Cardiac fibroblast (primary cell): ENCODE results near the gene IL1RAP.
A peak's percentile ranks its signal among the peaks of the same experiment; 100 is the strongest.

Source experiments
- DNase-seq, 2 donors: peaks; one replicate each; pipeline versions ENCODE4 v3.0.0 to v3.0.0-alpha.2; 2010; ENCODE audit warnings: low read depth in 2 of 2
- H3K4me3 ChIP-seq, 2 donors: replicated peaks in 1 of 2; 1 replicate in 1 of 2; 2 replicates in 1 of 2; pipeline ENCODE4 v1.5.1; 2011; ENCODE audit warnings: low read depth in 2 of 2, low read length in 2 of 2, mild to moderate bottlenecking in 2 of 2, moderate library complexity in 1 of 2
- CTCF ChIP-seq: IDR thresholded peaks from one replicate; pipeline ENCODE4 v1.5.1; 2011; ENCODE audit warnings: low read depth, mild to moderate bottlenecking, low read length, inconsistent platforms

Gene IL1RAP

GRCh38 chr3:190697901-190698300, 184.0 kb downstream of the IL1RAP start:
- DNase-seq: peak; percentile 76 to 91
- TF ChIP-seq CTCF: no peak
- peak overlapping the region in 1 of 2 donors; percentile 8 for H3K4me3 ChIP-seq

GRCh38 chr3:190699776-190700175, 185.9 kb downstream of the IL1RAP start:
- TF ChIP-seq CTCF: no peak
- no peak overlapping the region for H3K4me3 ChIP-seq
- no peak for DNase-seq

GRCh38 chr3:190701096-190701532, 187.2 kb downstream of the IL1RAP start:
- H3K4me3 ChIP-seq: no peak overlapping the region
- DNase-seq: peak; percentile 70 to 85
- TF ChIP-seq CTCF: peak; percentile 73

- H3K4me3 ChIP-seq: no peak overlapping the region
- no peak for DNase-seq
- TF ChIP-seq CTCF: no peak
Measured at GRCh38 chr3:190706582-190706981, 192.7 kb downstream of the IL1RAP start.
